ENCODE data around the gene MRPL20.
A peak's percentile ranks its signal among the peaks of the same experiment; 100 is the strongest.

The MRPL20 gene

DNA sequence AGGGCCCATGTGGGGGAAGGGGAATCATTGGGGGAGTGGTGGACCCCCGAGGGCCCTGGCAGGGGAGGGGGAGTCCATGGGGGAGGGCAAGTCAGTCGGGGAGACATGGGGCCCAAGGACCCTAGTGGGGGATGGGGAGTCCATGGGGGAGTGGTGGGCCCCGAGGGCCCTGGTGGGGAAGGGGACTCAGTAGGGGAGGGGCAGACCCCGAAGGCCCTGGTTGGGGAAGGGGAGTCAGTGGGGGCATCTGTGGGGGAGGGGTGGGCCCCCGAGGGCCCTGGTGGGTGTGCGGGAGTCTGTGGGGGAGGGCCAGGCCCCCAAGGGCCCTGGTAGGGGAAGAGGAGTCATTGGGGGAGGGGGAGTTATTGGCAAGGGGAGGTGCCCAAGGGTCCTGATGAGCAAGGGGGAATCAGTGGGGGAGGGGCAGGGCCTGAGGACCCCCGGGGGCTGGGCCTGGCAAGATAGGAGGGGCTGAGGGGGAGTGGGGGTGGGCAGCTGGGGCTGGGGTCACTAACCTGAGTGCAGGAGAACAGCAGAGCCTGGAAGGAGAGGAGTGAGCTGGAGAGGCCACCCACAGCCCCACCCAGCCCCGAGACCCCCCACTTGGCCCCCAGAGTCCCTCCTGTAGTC, 50.8 kb downstream of the MRPL20 start:
- TF ChIP-seq CTCF (conservative IDR thresholded peaks at IDR 0.05; ENCODE audit: control insufficient read depth, insufficient read depth, low read depth, low read length): no peak
- DNase-seq (ENCODE audit: low read depth): no peak
- H3K4me3 ChIP-seq (ENCODE audit: control insufficient read depth, low read depth, low read length): peak overlapping the region; percentile 86

GRCh38 chr1:1355416-1355815, 51.7 kb downstream of the MRPL20 start:
- TF ChIP-seq CTCF (conservative IDR thresholded peaks at IDR 0.05; ENCODE audit: control insufficient read depth, insufficient read depth, low read depth, low read length): no peak
- DNase-seq (ENCODE audit: low read depth): peak; percentile 42

GRCh38 chr1:1354271-1355247, 52.5 kb downstream of the MRPL20 start:
- no peak overlapping the region for H3K4me3 ChIP-seq (ENCODE audit: control insufficient read depth, low read depth, low read length)
- no peak for TF ChIP-seq CTCF (conservative IDR thresholded peaks at IDR 0.05; ENCODE audit: control insufficient read depth, insufficient read depth, low read depth, low read length)
- DNase-seq (ENCODE audit: low read depth): no peak

More at GRCh38 chr1:1355416-1355815, 51.7 kb downstream of the MRPL20 start:
- no peak overlapping the region for H3K4me3 ChIP-seq (ENCODE audit: control insufficient read depth, low read depth, low read length)

DNA sequence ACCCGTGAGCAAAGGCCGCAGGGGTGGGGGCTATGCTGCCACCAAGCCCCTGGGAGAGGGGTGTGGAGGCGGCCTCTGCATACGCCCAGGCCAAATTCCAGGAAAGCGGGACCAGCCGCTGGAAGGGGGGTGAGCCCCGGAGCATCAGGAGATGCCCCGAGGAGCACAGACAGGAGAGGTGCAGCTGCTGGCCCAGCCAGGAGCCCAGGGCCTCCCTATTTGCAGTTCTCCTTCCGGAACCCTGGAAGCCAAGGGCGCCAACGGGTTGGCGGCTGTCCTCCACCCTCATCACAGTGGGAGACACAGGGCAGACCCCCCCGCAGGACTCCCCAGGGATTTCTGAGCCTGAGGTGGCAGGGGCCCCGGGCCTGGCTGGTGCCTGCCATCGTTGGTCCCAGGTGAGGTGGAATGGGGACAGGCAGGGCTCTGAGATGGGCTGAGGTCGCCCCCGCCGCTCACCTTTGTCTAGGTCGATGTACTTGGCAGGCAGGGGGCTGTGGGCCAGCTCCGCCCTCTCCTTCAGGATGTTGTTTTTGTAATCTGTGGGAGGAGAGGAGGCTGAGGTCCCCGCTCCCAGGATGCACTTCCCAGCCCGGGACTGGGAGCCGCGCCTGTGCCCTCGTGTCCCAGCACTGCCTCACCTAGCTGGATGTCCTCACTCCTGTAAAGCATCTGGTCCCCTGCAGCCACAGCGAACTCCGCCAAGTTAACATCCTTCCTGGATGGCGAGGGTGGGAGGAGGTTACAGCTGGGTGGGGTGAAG, 53.5 kb downstream of the MRPL20 start:
- H3K4me3 ChIP-seq (ENCODE audit: control insufficient read depth, low read depth, low read length): no peak overlapping the region
- no peak for DNase-seq (ENCODE audit: low read depth)
- no peak for TF ChIP-seq CTCF (conservative IDR thresholded peaks at IDR 0.05; ENCODE audit: control insufficient read depth, insufficient read depth, low read depth, low read length)

GRCh38 chr1:1352786-1353388, 54.2 kb downstream of the MRPL20 start:
- no peak for DNase-seq (ENCODE audit: low read depth)
- no peak overlapping the region for H3K4me3 ChIP-seq (ENCODE audit: control insufficient read depth, low read depth, low read length)
- no peak for TF ChIP-seq CTCF (conservative IDR thresholded peaks at IDR 0.05; ENCODE audit: control insufficient read depth, insufficient read depth, low read depth, low read length)
